H9 (cell line): Measurements from ENCODE around the gene CD9. TPM values are rescaled to one million over a fixed set of nuclear protein-coding genes. Genes with fewer than 3 reads are reported as not detected.

Experiments
- DNase-seq: peaks from one replicate; pipeline ENCODE4 v3.0.0-alpha.2; 2017
- H2AFZ ChIP-seq: one replicate; pipeline ENCODE4 v1.6.1; 2013; ENCODE audit warnings: mild to moderate bottlenecking, low read length, control low read depth, moderate library complexity
- H2AK5ac ChIP-seq: 2 replicates; pipeline ENCODE4 v1.6.1; 2013; ENCODE audit warnings: low read length, control low read depth, mixed read lengths; ENCODE audit not compliant: insufficient read length
- H2BK120ac ChIP-seq: one replicate; pipeline ENCODE4 v1.6.1; 2013; ENCODE audit warnings: low read depth, mild to moderate bottlenecking, low read length, control low read depth, inconsistent platforms; ENCODE audit not compliant: poor library complexity, severe bottlenecking
- H2BK12ac ChIP-seq: 2 replicates; pipeline ENCODE4 v1.6.1; 2013; ENCODE audit warnings: low read length, control low read depth, mixed read lengths, low read depth; ENCODE audit not compliant: insufficient read length
- H2BK15ac ChIP-seq: 2 replicates; pipeline ENCODE4 v1.6.1; 2013; ENCODE audit warnings: low read depth, low read length, control low read depth
- H2BK20ac ChIP-seq: one replicate; pipeline ENCODE4 v1.6.1; 2013; ENCODE audit warnings: low read depth, mild to moderate bottlenecking, low read length, control low read depth, inconsistent platforms; ENCODE audit not compliant: poor library complexity, severe bottlenecking
- H2BK5ac ChIP-seq: 2 replicates; pipeline ENCODE4 v1.6.1; 2013; ENCODE audit warnings: low read length, control low read depth, mixed read lengths; ENCODE audit not compliant: insufficient read length
- H3K14ac ChIP-seq: 2 replicates; pipeline ENCODE4 v1.6.1; 2013; ENCODE audit warnings: low read length, control low read depth; ENCODE audit not compliant: insufficient read depth
- H3K18ac ChIP-seq: 2 replicates; pipeline ENCODE4 v1.6.1; 2013; ENCODE audit warnings: low read depth, mild to moderate bottlenecking, mixed read lengths, low read length, control low read depth; ENCODE audit not compliant: insufficient read length
- H3K23ac ChIP-seq: 2 replicates; pipeline ENCODE4 v1.6.1; 2013; ENCODE audit warnings: low read length, control low read depth, mixed read lengths, low read depth; ENCODE audit not compliant: insufficient read length
- H3K23me2 ChIP-seq: 2 replicates; pipeline ENCODE4 v1.6.1; 2013; ENCODE audit warnings: low read depth, mild to moderate bottlenecking, mixed read lengths, low read length, control low read depth; ENCODE audit not compliant: insufficient read length, poor library complexity, severe bottlenecking
- H3K27ac ChIP-seq: 2 replicates; pipeline ENCODE4 v1.5.1; 2013; ENCODE audit warnings: low read length, control low read depth, mixed read lengths, low read depth; ENCODE audit not compliant: insufficient read length
- H3K27me3 ChIP-seq: 2 replicates; pipeline ENCODE4 v1.6.1; 2013; ENCODE audit warnings: low read length, control low read depth, inconsistent platforms; ENCODE audit not compliant: insufficient read depth
- H3K4ac ChIP-seq: 2 replicates; pipeline ENCODE4 v1.6.1; 2013; ENCODE audit warnings: low read depth, mild to moderate bottlenecking, control low read depth, inconsistent platforms, low read length, moderate library complexity
- H3K4me1 ChIP-seq: 2 replicates; pipeline ENCODE4 v1.6.1; 2013; ENCODE audit warnings: low read length, control low read depth, inconsistent platforms; ENCODE audit not compliant: insufficient read depth
- H3K4me2 ChIP-seq: 2 replicates; pipeline ENCODE4 v1.6.1; 2013; ENCODE audit warnings: low read length, control low read depth, mixed read lengths; ENCODE audit not compliant: insufficient read length, insufficient read depth
- H3K56ac ChIP-seq: 2 replicates; pipeline ENCODE4 v1.6.1; 2013; ENCODE audit warnings: low read depth, mild to moderate bottlenecking, mixed read lengths, low read length, control low read depth; ENCODE audit not compliant: insufficient read length
- H3K79me1 ChIP-seq: 2 replicates; pipeline ENCODE4 v1.6.1; 2013; ENCODE audit warnings: low read depth, mild to moderate bottlenecking, moderate library complexity, low read length, control low read depth, inconsistent platforms; ENCODE audit not compliant: insufficient read depth, poor library complexity, severe bottlenecking
- H3K79me2 ChIP-seq: 2 replicates; pipeline ENCODE4 v1.6.1; 2013; ENCODE audit warnings: low read length, control low read depth, inconsistent platforms; ENCODE audit not compliant: insufficient read depth
- H3K9ac ChIP-seq: 2 replicates; pipeline ENCODE4 v1.6.1; 2013; ENCODE audit warnings: low read length, control low read depth, mixed read lengths; ENCODE audit not compliant: insufficient read length; ENCODE audit errors: extremely low read depth
- H3K9me3 ChIP-seq: one replicate; pipeline ENCODE4 v1.6.1; 2013; ENCODE audit warnings: low read depth, low read length, inconsistent platforms; ENCODE audit not compliant: control insufficient read depth
- H3T11ph ChIP-seq: one replicate; pipeline ENCODE4 v1.6.1; 2013; ENCODE audit warnings: mild to moderate bottlenecking, low read length, control low read depth, inconsistent platforms
- H4K20me1 ChIP-seq: one replicate; pipeline ENCODE4 v1.6.1; 2013; ENCODE audit not compliant: control insufficient read depth, insufficient read length, insufficient read depth
- H4K5ac ChIP-seq: 2 replicates; pipeline ENCODE4 v1.6.1; 2013; ENCODE audit warnings: low read depth, mild to moderate bottlenecking, mixed read lengths, low read length, control low read depth; ENCODE audit not compliant: insufficient read length
- H4K8ac ChIP-seq: replicated peaks from 2 replicates; pipeline ENCODE4 v1.6.1; 2013; ENCODE audit warnings: low read length, control low read depth, mixed read lengths, low read depth; ENCODE audit not compliant: insufficient read length
- H4K91ac ChIP-seq: 2 replicates; pipeline ENCODE4 v1.6.1; 2013; ENCODE audit warnings: low read depth, mild to moderate bottlenecking, moderate library complexity, mixed read lengths, low read length, control low read depth; ENCODE audit not compliant: insufficient read length
- H3K27ac Mint-ChIP-seq, 3 experiments: 2 replicates in 2 of 3; 3 replicates in 1 of 3; pipeline ENCODE4 v1.8.0; 2020 to 2021; ENCODE audit warnings: mixed read lengths in 3 of 3, mild to moderate bottlenecking in 1 of 3, moderate library complexity in 1 of 3
- H3K27me3 Mint-ChIP-seq: 2 replicates; pipeline ENCODE4 v1.8.0; 2021; ENCODE audit warnings: low read depth, mild to moderate bottlenecking, moderate library complexity, mixed read lengths
- H3K36me3 Mint-ChIP-seq, 3 experiments: 2 replicates in 2 of 3; 3 replicates in 1 of 3; pipeline ENCODE4 v1.8.0; 2020 to 2021; ENCODE audit warnings: low read depth in 3 of 3, mixed read lengths in 3 of 3; ENCODE audit not compliant: insufficient read depth in 1 of 3
- H3K4me1 Mint-ChIP-seq, 2 experiments: 2 replicates each; pipeline ENCODE4 v1.8.0; 2020; ENCODE audit warnings: mixed read lengths in 2 of 2
- H3K4me3 Mint-ChIP-seq, 2 experiments: 2 replicates in 1 of 2; 3 replicates in 1 of 2; pipeline ENCODE4 v1.8.0; 2020 to 2021; ENCODE audit warnings: mild to moderate bottlenecking in 2 of 2, mixed read lengths in 2 of 2, moderate library complexity in 1 of 2
- H3K9me3 Mint-ChIP-seq, 2 experiments: 2 replicates in 1 of 2; 3 replicates in 1 of 2; pipeline ENCODE4 v1.8.0; 2020; ENCODE audit warnings: mild to moderate bottlenecking in 2 of 2, mixed read lengths in 2 of 2, moderate library complexity in 1 of 2
- WGBS: extraction: QIAGEN DNeasy Blood & Tissue Kit; methylation state at CpG from one replicate; pipeline ENCODE4 v1.1.7; 2013; ENCODE audit warnings: missing lambda C conversion rate, low lambda C conversion rate, mixed read lengths; ENCODE audit not compliant: insufficient read length; ENCODE audit errors: extremely low coverage; 5-methylcytosine and 5-hydroxymethylcytosine counted together
- total RNA-seq: library from RNA; stranded (reverse); gene quantifications from 2 replicates; pipeline ENCODE4 v1.2.1, GENCODE V29; 2021
- TF ChIP-seq, protein P1 (sequence below): fragments of 200-600 bp; sonication (generic); conservative IDR thresholded peaks from 3 replicates; pipeline ENCODE4 v1.8.0; 2021; ENCODE audit warnings: antibody characterized with exemption, mild to moderate bottlenecking

CD9 gene
- total RNA-seq, 1 experiment from 2014 or later, result 132 TPM

DNA sequence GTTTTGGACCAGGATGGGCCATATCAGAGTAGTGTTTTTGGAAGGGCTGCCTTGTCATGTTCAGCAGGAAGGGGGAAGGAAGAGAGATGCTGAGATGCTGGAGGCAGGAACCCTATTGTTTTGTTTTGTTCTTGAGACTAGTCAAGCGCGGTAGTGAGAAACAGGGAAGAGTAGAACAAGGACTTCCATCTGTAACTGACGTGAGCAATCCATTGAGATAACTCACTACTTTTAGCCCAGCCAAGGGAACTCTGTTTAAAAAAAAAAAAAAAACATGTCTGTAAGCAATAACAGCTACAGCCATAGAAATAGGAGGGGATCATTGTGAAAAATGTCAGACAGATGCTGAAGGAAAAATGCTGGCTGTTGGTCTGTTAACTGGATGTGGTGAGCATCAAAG lies 34.0 kb downstream of the CD9 start:
- Histone ChIP-seq H3K4ac (no peak overlapping the region), H3K79me1 (no peaks in the 10 kb centered on the region)
- H3K4me1 Mint-ChIP-seq, result peaks cover 15 to 18% of the 10 kb centered on the region in 2 experiments

More for the DNA sequence above, 34.0 kb downstream of the CD9 start:
- H3K27ac ChIP-seq, result no peak overlapping the region
- peaks cover 42 to 83% (median 58%) of the 10 kb centered on the region in 3 experiments for H3K36me3 Mint-ChIP-seq
- no peaks in the 10 kb centered on the region for H3K9me3 Mint-ChIP-seq
- no peak overlapping the region for H3K9ac ChIP-seq
- H4K8ac ChIP-seq, result no peak overlapping the region
- TF ChIP-seq, protein P1, sequence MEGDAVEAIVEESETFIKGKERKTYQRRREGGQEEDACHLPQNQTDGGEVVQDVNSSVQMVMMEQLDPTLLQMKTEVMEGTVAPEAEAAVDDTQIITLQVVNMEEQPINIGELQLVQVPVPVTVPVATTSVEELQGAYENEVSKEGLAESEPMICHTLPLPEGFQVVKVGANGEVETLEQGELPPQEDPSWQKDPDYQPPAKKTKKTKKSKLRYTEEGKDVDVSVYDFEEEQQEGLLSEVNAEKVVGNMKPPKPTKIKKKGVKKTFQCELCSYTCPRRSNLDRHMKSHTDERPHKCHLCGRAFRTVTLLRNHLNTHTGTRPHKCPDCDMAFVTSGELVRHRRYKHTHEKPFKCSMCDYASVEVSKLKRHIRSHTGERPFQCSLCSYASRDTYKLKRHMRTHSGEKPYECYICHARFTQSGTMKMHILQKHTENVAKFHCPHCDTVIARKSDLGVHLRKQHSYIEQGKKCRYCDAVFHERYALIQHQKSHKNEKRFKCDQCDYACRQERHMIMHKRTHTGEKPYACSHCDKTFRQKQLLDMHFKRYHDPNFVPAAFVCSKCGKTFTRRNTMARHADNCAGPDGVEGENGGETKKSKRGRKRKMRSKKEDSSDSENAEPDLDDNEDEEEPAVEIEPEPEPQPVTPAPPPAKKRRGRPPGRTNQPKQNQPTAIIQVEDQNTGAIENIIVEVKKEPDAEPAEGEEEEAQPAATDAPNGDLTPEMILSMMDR, result no peak
- H3K23ac ChIP-seq, result no peak overlapping the region
- no peaks in the 10 kb centered on the region for H3K27me3 ChIP-seq
- no peak overlapping the region for H3K14ac ChIP-seq
- H3K4me1 ChIP-seq, result no peaks in the 10 kb centered on the region
- H3K9me3 ChIP-seq, result no peaks in the 10 kb centered on the region
- H3K27me3 Mint-ChIP-seq, result no peaks in the 10 kb centered on the region
- H4K20me1 ChIP-seq, result no peaks in the 10 kb centered on the region
- no peak for DNase-seq
- no peak overlapping the region for H3K4me3 Mint-ChIP-seq
- no peak overlapping the region for H3T11ph ChIP-seq
- H3K79me2 ChIP-seq, result no peaks in the 10 kb centered on the region; the same call in 1 of the 2 replicates
- H2BK12ac ChIP-seq, result no peak overlapping the region
- no peak overlapping the region for H4K91ac ChIP-seq
- H3K18ac ChIP-seq, result no peak overlapping the region
- H2AFZ ChIP-seq, result no peak overlapping the region
- H4K5ac ChIP-seq, result no peak overlapping the region
- H2BK15ac ChIP-seq, result no peak overlapping the region
- H2BK120ac ChIP-seq, result no peak overlapping the region
- H2BK20ac ChIP-seq, result no peak overlapping the region
- no peak overlapping the region for H3K4me2 ChIP-seq
- H2BK5ac ChIP-seq, result no peak overlapping the region
- WGBS, result no CpG with 5 or more reads among the region's 3 CpGs
- no peak overlapping the region for H3K56ac ChIP-seq
- peak overlapping the region in 1 of 3 experiments; percentile 47; a peak in 1 of 7 replicates for H3K27ac Mint-ChIP-seq
- H2AK5ac ChIP-seq, result no peak overlapping the region
- H3K23me2 ChIP-seq, result no peaks in the 10 kb centered on the region
